ENCODE data around the gene GJA3.

DNA sequence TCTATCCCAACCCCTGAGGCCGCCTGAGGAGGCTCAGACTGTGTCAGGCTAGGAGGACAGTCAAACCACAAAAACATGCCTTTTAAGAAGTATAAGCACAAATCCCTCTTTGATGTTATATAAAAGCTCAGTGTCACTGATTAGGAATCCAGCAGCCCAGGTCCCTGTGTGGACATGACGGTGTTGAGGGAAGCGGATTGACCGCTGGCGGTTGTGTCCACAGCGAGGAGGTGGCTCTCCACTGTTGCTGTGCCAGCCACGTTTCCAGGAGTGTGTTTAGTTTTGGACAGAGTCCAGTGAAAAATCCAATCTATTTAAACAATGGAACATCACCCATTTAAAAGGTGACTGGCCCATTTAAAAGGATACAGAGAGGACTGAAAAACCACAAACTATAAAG lies 7.5 kb upstream of the GJA3 start:
- no peak for TF ChIP-seq EZH2 (IDR thresholded peaks at IDR 0.05; ENCODE audit: low read depth, low read length, severe bottlenecking)
- no peak for TF ChIP-seq BRCA1 (IDR thresholded peaks at IDR 0.05; ENCODE audit: low read depth, low read length)
- TF ChIP-seq, protein P1, sequence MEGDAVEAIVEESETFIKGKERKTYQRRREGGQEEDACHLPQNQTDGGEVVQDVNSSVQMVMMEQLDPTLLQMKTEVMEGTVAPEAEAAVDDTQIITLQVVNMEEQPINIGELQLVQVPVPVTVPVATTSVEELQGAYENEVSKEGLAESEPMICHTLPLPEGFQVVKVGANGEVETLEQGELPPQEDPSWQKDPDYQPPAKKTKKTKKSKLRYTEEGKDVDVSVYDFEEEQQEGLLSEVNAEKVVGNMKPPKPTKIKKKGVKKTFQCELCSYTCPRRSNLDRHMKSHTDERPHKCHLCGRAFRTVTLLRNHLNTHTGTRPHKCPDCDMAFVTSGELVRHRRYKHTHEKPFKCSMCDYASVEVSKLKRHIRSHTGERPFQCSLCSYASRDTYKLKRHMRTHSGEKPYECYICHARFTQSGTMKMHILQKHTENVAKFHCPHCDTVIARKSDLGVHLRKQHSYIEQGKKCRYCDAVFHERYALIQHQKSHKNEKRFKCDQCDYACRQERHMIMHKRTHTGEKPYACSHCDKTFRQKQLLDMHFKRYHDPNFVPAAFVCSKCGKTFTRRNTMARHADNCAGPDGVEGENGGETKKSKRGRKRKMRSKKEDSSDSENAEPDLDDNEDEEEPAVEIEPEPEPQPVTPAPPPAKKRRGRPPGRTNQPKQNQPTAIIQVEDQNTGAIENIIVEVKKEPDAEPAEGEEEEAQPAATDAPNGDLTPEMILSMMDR (IDR thresholded peaks at IDR 0.05; ENCODE audit: control extremely low read depth in 1 of 3, insufficient read depth in 1 of 3, low read depth in 1 of 3, low read length in 3 of 3): no peak
